Cardiac muscle cell (in vitro differentiated cells and primary cell): ENCODE data around the gene CDRT15. TPM values are rescaled to one million over a fixed set of nuclear protein-coding genes. Genes with fewer than 3 reads are reported as not detected.

Experiments used
- DNase-seq, 2 donors: peaks; one replicate each; pipeline versions ENCODE4 v3.0.0 to v3.0.0-alpha.2; 2010 to 2017; ENCODE audit warnings: low read depth in 1 of 2, low spot score in 1 of 2
- H3K27ac ChIP-seq: fragments of 200-600 bp; sonication (generic); 2 replicates; pipeline ENCODE4 v1.5.1; 2016
- H3K27me3 ChIP-seq: fragments of 200-600 bp; sonication (generic); 2 replicates; pipeline ENCODE4 v1.6.0; 2016; ENCODE audit warnings: control low read depth
- H3K36me3 ChIP-seq: fragments of 200-600 bp; sonication (generic); 2 replicates; pipeline ENCODE4 v1.5.1; 2016; ENCODE audit warnings: control low read depth
- H3K4me1 ChIP-seq: fragments of 200-600 bp; sonication (generic); 2 replicates; pipeline ENCODE4 v1.8.1; 2017; ENCODE audit warnings: low read depth, mild to moderate bottlenecking, mixed run types
- H3K4me3 ChIP-seq: fragments of 200-600 bp; sonication (generic); 2 replicates; pipeline ENCODE4 v1.5.1; 2016; ENCODE audit warnings: mild to moderate bottlenecking
- H3K9me3 ChIP-seq: fragments of 200-600 bp; sonication (generic); 2 replicates; pipeline ENCODE4 v1.5.1; 2017; ENCODE audit warnings: low read depth, mild to moderate bottlenecking, control low read depth
- polyA plus RNA-seq: library from polyadenylated mRNA; unstranded; fragments of >200 nt; fragmentation: Nextera tagmentation; extraction: Ambion mirVana; gene quantifications from 2 replicates; pipeline ENCODE4 v1.2.1, GENCODE V29; 2016
- total RNA-seq: library from RNA; depleted of rRNA; stranded (reverse); fragments of >200 nt; gene quantifications from 2 replicates; pipeline ENCODE4 v1.2.3, GENCODE V29; 2016
- TF ChIP-seq, protein P1 (sequence below): IDR thresholded peaks from 2 replicates; pipeline ENCODE4 v1.5.1; 2012; ENCODE audit warnings: low read depth, mild to moderate bottlenecking, low read length

Gene CDRT15
- total and polyA plus RNA-seq, 2 experiments from 2014 or later, result 0.42 TPM; not detected in 1

DNA sequence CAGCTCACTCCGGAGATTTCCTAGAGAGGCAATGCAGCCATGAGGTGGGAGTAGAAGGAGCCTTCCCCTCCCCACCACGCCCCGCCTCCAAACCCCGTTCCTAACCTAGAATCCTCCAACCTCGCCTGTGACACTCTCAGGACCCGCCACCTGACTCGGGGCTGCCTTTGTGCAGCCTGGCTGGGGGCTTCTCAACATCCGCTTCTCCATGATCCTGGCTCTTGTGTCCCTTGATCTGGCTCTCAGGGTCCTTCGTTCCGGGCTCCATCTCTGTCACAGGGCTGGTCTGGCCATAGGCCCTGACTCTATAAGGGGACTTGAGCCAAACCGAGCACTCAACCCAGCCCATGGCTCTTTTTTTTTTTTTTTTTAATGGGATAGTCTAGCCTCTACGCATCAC, 24.3 kb downstream of the CDRT15 start:
- TF ChIP-seq, protein P1, sequence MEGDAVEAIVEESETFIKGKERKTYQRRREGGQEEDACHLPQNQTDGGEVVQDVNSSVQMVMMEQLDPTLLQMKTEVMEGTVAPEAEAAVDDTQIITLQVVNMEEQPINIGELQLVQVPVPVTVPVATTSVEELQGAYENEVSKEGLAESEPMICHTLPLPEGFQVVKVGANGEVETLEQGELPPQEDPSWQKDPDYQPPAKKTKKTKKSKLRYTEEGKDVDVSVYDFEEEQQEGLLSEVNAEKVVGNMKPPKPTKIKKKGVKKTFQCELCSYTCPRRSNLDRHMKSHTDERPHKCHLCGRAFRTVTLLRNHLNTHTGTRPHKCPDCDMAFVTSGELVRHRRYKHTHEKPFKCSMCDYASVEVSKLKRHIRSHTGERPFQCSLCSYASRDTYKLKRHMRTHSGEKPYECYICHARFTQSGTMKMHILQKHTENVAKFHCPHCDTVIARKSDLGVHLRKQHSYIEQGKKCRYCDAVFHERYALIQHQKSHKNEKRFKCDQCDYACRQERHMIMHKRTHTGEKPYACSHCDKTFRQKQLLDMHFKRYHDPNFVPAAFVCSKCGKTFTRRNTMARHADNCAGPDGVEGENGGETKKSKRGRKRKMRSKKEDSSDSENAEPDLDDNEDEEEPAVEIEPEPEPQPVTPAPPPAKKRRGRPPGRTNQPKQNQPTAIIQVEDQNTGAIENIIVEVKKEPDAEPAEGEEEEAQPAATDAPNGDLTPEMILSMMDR, result no peak

DNA sequence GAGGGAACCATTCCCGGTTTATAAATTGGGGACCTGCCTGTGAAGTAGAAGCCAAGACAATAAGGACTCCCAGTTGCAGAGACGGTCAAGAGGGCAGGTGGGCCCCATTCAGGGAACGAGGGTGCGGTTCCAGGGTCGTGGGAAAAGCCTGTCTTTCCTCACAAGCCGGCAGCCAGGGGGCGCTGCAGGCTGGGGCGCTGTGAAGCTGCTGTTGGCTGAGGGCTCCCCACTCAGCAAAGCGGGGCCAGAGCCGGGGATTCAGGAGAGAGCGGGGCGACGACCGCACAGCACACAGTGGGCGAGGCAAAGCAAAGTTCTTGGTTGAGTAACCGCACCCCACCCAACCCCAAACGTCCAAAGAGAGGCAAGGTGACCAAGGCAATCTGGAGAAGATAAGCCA, 24.9 kb downstream of the CDRT15 start:
- Histone ChIP-seq H3K27ac (no peak overlapping the region), H3K36me3 (peaks cover 6% of the 10 kb centered on the region), H3K9me3 (no peaks in the 10 kb centered on the region), H3K27me3 (no peaks in the 10 kb centered on the region), H3K4me3 (no peak overlapping the region), H3K4me1 (no peaks in the 10 kb centered on the region)
- DNase-seq, result no peak
- TF ChIP-seq, protein P1, result peak; percentile 56

More for the DNA sequence above, 24.3 kb downstream of the CDRT15 start:
- Histone ChIP-seq H3K4me3 (no peak overlapping the region), H3K4me1 (no peaks in the 10 kb centered on the region), H3K27ac (no peak overlapping the region), H3K36me3 (peaks cover 3% of the 10 kb centered on the region), H3K9me3 (no peaks in the 10 kb centered on the region), H3K27me3 (no peaks in the 10 kb centered on the region)
- DNase-seq, result no peak

DNA sequence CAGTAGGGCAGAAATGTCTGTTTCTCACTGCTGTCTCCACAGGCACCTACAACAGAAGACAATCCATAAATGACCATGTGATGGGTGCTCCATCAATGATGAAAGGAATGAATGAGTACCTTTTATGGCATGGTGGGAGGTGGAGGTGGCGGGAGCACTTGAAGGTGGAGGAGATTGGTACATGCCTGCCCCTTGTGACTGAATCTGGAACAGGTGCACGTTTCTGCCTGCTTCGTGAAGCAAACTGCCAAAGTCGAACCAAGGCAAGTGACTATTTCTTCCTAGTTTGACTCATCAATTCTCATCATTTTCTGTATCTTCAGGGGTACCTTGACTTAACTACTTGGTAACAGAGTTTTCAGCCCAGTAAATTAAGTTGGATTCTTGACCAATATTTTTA, 25.4 kb downstream of the CDRT15 start:
- Histone ChIP-seq H3K4me1 (no peaks in the 10 kb centered on the region), H3K36me3 (peaks cover 6% of the 10 kb centered on the region), H3K27me3 (no peaks in the 10 kb centered on the region), H3K9me3 (no peaks in the 10 kb centered on the region), H3K27ac (no peak overlapping the region), H3K4me3 (no peak overlapping the region)
- no peak for DNase-seq
- TF ChIP-seq, protein P1, result no peak

DNA sequence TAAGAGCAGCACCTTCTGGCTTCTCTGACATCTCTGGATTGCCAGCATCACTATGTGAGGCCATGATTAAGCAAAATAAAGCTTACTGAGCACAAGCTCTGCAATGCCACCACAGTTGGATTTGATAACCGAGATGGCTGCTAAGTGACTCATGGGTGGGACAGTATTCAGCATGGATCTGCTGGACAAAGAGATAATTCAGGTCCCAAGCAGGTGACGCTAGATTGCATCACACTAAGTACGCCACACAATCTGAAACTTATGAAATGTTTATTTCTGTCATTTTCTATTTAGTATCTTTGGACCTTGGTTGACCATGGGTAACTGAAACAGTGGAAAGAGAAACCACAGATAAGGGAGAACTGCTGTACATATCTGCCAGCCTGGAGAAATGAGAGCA, 27.4 kb downstream of the CDRT15 start:
- TF ChIP-seq, protein P1, result no peak
- Histone ChIP-seq H3K27me3 (no peaks in the 10 kb centered on the region), H3K27ac (no peak overlapping the region), H3K36me3 (peaks cover 6% of the 10 kb centered on the region), H3K9me3 (no peaks in the 10 kb centered on the region), H3K4me1 (no peaks in the 10 kb centered on the region), H3K4me3 (no peak overlapping the region)
- DNase-seq, result no peak

DNA sequence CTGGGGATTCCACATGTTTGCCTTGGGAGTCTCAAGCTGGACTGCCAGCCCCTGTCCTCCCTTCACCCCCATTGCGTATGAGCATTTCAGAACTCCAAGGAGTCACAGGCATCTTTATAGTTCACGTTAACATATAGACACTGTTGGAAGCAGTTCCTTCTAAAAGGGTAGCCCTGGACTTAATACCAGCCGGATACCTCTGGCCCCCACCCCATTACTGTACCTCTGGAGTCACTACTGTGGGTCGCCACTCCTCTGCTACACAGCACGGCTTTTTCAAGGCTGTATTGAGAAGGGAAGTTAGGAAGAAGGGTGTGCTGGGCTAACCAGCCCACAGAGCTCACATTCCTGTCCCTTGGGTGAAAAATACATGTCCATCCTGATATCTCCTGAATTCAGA, 28.9 kb downstream of the CDRT15 start:
- TF ChIP-seq, protein P1, result no peak
- DNase-seq, result no peak
- Histone ChIP-seq H3K27me3 (no peaks in the 10 kb centered on the region), H3K27ac (no peak overlapping the region), H3K4me3 (no peak overlapping the region), H3K9me3 (no peaks in the 10 kb centered on the region), H3K36me3 (peaks cover 6% of the 10 kb centered on the region), H3K4me1 (peaks cover 6% of the 10 kb centered on the region)

DNA sequence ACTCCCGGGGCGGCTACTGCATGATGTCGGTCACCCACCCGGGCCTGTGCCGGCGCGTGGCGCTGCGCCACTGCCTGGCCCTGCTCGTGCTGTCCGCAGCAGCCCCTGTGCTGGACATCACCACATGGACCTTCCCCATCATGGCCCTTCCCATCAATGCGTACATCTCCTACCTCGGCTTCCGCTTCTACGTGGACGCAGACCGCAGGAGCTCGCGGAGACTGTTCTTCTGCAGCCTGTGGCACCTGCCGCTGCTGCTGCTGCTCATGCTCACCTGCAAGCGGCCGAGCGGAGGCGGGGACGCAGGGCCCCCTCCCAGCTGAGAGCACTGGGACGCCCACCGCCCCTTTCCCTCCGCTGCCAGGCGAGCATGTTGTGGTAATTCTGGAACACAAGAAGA, 29.8 kb downstream of the CDRT15 start:
- H3K4me1 ChIP-seq, result peaks cover 6% of the 10 kb centered on the region
- H3K9me3 ChIP-seq, result no peaks in the 10 kb centered on the region
- no peaks in the 10 kb centered on the region for H3K27me3 ChIP-seq
- TF ChIP-seq, protein P1, result no peak
- no peak overlapping the region for H3K4me3 ChIP-seq
- peaks cover 6% of the 10 kb centered on the region for H3K36me3 ChIP-seq
- DNase-seq, result no peak
- H3K27ac ChIP-seq, result no peak overlapping the region
